ENCODE data around the gene CD300LF.

Gene CD300LF

GRCh38 chr17:74682471-74683190 is 30.1 kb downstream of the CD300LF start:
- H3K9ac ChIP-seq (ENCODE audit: low read depth, low read length, poor library complexity, severe bottlenecking), result no peak overlapping the region
- no peaks in the 10 kb centered on the region for H3K79me2 ChIP-seq (ENCODE audit: insufficient read depth, low read length)
- no peak overlapping the region for H3K4me3 ChIP-seq (ENCODE audit: low read length, poor library complexity, severe bottlenecking)
- no peaks in the 10 kb centered on the region for H3K9me3 ChIP-seq (ENCODE audit: insufficient read depth, low read depth, low read length)
- H3F3A ChIP-seq (ENCODE audit: low read depth), result no peaks in the 10 kb centered on the region
- TF ChIP-seq CTCF (conservative IDR thresholded peaks at IDR 0.05; ENCODE audit: low read length) (no peak), EZH2phosphoT487 (IDR thresholded peaks at IDR 0.05; ENCODE audit: borderline replicate concordance) (no peak)
- no peaks in the 10 kb centered on the region for H3K36me3 ChIP-seq (ENCODE audit: insufficient read depth, low read length)
- no peak overlapping the region for H2AFZ ChIP-seq (ENCODE audit: low read length)
- H3K4me2 ChIP-seq (ENCODE audit: low read depth, low read length, poor library complexity, severe bottlenecking), result no peak overlapping the region
- H3K4me1 ChIP-seq (ENCODE audit: insufficient read depth, low read length, poor library complexity, severe bottlenecking), result peaks cover 10% of the 10 kb centered on the region
- no peaks in the 10 kb centered on the region for H3K27me3 ChIP-seq (ENCODE audit: insufficient read depth, low read length, poor library complexity, severe bottlenecking)
- no peaks in the 10 kb centered on the region for H4K20me1 ChIP-seq (ENCODE audit: insufficient read depth, low read length, poor library complexity, severe bottlenecking)
- H3K9me2 ChIP-seq (replicated peaks; ENCODE audit: low read depth, low read length), result no peaks in the 10 kb centered on the region

- Histone ChIP-seq H3F3A (ENCODE audit: low read depth) (no peaks in the 10 kb centered on the region), H3K4me3 (ENCODE audit: low read length, poor library complexity, severe bottlenecking) (no peak overlapping the region), H3K4me1 (ENCODE audit: insufficient read depth, low read length, poor library complexity, severe bottlenecking) (peaks cover 14% of the 10 kb centered on the region), H3K36me3 (ENCODE audit: insufficient read depth, low read length) (no peaks in the 10 kb centered on the region), H2AFZ (ENCODE audit: low read length) (no peak overlapping the region), H3K9ac (ENCODE audit: low read depth, low read length, poor library complexity, severe bottlenecking) (no peak overlapping the region), H3K27me3 (ENCODE audit: insufficient read depth, low read length, poor library complexity, severe bottlenecking) (no peaks in the 10 kb centered on the region), H3K79me2 (ENCODE audit: insufficient read depth, low read length) (no peaks in the 10 kb centered on the region), H3K9me3 (ENCODE audit: insufficient read depth, low read depth, low read length) (no peaks in the 10 kb centered on the region), H3K4me2 (ENCODE audit: low read depth, low read length, poor library complexity, severe bottlenecking) (no peak overlapping the region), H3K9me2 (replicated peaks; ENCODE audit: low read depth, low read length) (no peaks in the 10 kb centered on the region), H4K20me1 (ENCODE audit: insufficient read depth, low read length, poor library complexity, severe bottlenecking) (no peaks in the 10 kb centered on the region)
- no peak for TF ChIP-seq CTCF (conservative IDR thresholded peaks at IDR 0.05; ENCODE audit: low read length)
Observed at GRCh38 chr17:74682028-74682427, 30.7 kb downstream of the CD300LF start.

GRCh38 chr17:74680941-74681340 is 31.8 kb downstream of the CD300LF start:
- no peak for TF ChIP-seq CTCF (conservative IDR thresholded peaks at IDR 0.05; ENCODE audit: low read length)
- no peak for TF ChIP-seq EZH2phosphoT487 (IDR thresholded peaks at IDR 0.05; ENCODE audit: borderline replicate concordance)
- Histone ChIP-seq H3K9me2 (replicated peaks; ENCODE audit: low read depth, low read length) (no peaks in the 10 kb centered on the region), H4K20me1 (ENCODE audit: insufficient read depth, low read length, poor library complexity, severe bottlenecking) (no peaks in the 10 kb centered on the region), H3F3A (ENCODE audit: low read depth) (no peaks in the 10 kb centered on the region), H3K27me3 (ENCODE audit: insufficient read depth, low read length, poor library complexity, severe bottlenecking) (no peaks in the 10 kb centered on the region), H2AFZ (ENCODE audit: low read length) (no peak overlapping the region), H3K9me3 (ENCODE audit: insufficient read depth, low read depth, low read length) (no peaks in the 10 kb centered on the region), H3K79me2 (ENCODE audit: insufficient read depth, low read length) (no peaks in the 10 kb centered on the region), H3K9ac (ENCODE audit: low read depth, low read length, poor library complexity, severe bottlenecking) (no peak overlapping the region), H3K4me1 (ENCODE audit: insufficient read depth, low read length, poor library complexity, severe bottlenecking) (peaks cover 14% of the 10 kb centered on the region), H3K36me3 (ENCODE audit: insufficient read depth, low read length) (no peaks in the 10 kb centered on the region), H3K4me3 (ENCODE audit: low read length, poor library complexity, severe bottlenecking) (no peak overlapping the region), H3K4me2 (ENCODE audit: low read depth, low read length, poor library complexity, severe bottlenecking) (no peak overlapping the region)
